HG03095 (cell line): ENCODE data around the gene VMO1.
"Not testable (repeated sequence)": the region's sequence is repeated elsewhere in the genome, so short reads cannot be mapped to it uniquely, and the experiment has no call there.

ENCODE experiments used
- ATAC-seq: cut with Tn5 transposase; IDR thresholded peaks from one replicate; pipeline ENCODE4 v1.9.1; 2021; ENCODE audit warnings: moderate library complexity; ENCODE audit not compliant: unreplicated experiment

The VMO1 gene

GRCh38 chr17:4786106-4786511 is at the start of gene VMO1:
Gene VMO1 (minus strand): TSS chr17:4786364. CDS start chr17:4786352, 12 bp downstream.
- no peak for ATAC-seq

DNA sequence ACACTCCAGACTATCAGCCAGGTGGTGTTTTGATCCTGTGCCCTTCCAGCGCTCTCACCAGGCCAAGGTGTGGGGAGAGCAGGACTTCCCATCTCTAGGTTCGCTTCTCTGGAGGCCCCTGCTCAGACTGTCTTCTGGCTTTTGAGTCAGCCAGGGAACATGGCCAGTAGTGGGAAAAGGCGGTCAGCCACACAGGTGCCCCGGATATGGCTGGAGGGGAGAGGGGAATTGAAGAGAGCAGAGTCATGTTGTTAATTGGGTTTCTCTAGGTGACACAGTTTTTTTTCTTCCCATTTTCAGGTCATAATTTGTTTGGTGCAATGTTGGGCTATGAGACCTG is 48.5 kb upstream of the VMO1 start:
- no peak for ATAC-seq

DNA sequence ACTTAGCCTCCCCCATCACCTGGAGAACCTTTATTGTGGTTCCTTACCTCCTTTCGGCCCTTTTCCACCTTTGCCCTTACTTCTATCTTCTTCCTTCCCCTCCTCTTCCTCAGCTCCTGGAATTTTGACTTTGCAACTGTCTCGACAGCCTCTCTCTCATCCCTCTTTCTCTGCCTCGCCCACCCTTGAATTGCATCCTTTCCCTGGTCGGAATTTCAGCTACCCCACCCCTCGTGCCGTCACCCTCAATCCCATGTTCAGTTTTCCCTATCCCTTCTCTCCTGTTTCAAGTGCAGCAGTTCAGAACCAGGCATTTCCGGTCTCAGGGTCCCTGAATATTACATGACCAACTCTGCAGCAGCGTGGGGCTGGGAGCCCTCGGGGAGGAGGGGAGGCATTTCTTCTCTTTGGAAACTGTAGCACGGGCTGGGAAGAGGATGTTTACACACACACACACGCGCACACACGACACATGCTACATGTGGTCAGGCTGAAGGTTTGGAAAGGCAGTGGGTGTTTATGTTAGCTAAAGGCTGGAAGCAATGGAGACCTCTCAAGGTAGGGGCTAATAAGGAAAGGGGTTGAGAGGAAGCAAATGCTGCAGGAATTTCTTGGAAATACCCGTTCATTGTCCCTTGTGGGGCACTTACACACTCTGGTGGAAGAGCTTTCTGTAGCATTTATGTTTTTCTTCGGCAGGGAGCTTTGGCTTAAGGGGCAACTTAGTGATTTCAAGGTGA is 47.9 kb upstream of the VMO1 start:
- ATAC-seq, result no peak

GRCh38 chr17:4833178-4833940 is 47.2 kb upstream of the VMO1 start, which contains the start of gene MINK1:
Gene MINK1 (plus strand): TSS chr17:4833340. CDS start chr17:4833584, 244 bp downstream.
- no peak for ATAC-seq

DNA sequence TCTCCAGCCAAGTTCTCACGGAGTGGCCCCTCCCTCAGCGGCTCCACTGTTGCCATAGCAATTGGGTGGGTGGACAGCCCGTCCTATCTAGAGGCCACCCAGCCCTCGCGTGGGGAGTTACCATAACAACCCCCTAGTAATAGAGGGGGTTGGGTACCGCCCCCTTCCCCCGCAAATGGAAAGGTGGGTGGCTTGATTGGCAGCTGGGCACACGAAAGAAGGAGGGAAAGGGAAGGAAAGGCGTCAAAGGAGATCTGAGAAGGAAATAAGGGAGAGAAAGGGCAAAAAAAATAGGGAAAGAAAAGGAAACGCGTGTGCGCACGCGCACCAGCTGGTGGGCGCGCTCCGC is 46.6 kb upstream of the VMO1 start:
- not testable (repeated sequence) for ATAC-seq

GRCh38 chr17:4827399-4827798 is 41.2 kb upstream of the VMO1 start:
- no peak for ATAC-seq

GRCh38 chr17:4823373-4824089 is 37.4 kb upstream of the VMO1 start:
- ATAC-seq, result no peak

DNA sequence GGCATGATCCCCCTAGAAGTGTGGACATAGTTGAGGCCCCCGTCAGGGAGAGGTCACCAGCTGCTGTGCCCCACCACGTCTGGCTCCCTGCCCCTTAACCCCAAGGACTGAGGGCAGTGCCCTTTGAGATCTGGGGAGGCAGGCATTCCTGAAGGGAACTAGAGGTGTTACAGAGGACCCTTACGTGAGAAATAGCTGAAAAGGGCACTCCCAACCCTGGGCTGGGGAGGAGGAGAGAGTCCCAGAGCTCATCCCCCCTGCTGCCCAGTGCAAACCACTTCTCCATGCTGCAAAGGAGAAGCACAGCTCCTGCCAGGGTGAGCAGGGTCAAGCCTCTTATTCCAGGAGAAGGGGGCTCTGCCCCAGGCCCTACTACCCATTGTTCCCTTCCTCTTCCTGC is 36.7 kb upstream of the VMO1 start:
- ATAC-seq, result no peak

DNA sequence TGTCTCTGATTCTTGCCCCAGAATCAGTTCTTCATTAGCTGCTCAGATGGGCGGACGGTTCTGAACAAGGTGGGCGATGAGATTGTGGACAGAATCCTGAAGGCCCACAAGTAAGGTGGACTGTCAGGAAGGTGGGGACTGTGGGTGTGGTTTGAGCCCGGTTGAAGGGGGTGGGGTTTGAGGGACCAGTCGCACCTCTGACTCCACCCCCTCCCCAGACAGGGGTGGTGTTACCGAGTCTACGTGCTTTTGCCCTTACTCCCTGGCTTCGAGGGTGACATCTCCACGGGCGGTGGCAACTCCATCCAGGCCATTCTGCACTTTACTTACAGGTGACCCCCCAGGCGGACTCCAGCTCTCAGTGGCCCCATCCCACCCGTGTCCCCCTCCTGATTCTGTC is 32.1 kb upstream of the VMO1 start:
- ATAC-seq, result no peak

GRCh38 chr17:4816826-4817225 is 30.7 kb upstream of the VMO1 start:
- no peak for ATAC-seq

DNA sequence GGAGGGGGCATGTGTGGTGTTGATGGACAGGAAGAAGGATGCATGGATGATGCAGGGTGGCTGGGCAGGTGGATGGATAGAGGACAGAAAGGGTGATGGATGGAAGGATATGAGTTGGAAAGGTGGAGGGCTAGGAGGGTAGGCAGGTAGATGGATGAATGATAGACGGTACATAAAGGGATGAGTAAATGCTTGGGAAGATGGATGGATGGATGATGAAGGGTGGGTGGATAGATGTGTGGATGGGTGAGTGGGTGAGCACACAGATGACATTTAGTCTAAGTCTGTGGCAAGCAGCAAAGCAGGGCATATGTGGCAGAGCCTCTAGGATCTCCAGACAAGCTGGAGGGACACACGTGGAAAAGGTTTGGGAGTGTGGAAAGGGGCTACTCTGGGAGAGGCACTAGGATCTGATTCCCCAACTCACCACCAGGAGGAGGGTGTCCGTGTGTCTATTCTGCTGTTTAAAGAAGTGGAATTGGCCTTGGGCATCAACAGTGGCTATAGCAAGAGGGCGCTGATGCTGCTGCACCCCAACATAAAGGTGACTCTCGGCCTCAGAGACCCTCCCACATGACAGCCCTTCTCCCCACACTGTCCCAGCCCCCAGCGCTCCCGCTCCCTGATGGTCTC is 29.0 kb upstream of the VMO1 start:
- no peak for ATAC-seq

GRCh38 chr17:4812690-4813089 is 26.5 kb upstream of the VMO1 start:
- no peak for ATAC-seq

- ATAC-seq, result no peak
Observed at GRCh38 chr17:4811471-4811870, 25.3 kb upstream of the VMO1 start.

DNA sequence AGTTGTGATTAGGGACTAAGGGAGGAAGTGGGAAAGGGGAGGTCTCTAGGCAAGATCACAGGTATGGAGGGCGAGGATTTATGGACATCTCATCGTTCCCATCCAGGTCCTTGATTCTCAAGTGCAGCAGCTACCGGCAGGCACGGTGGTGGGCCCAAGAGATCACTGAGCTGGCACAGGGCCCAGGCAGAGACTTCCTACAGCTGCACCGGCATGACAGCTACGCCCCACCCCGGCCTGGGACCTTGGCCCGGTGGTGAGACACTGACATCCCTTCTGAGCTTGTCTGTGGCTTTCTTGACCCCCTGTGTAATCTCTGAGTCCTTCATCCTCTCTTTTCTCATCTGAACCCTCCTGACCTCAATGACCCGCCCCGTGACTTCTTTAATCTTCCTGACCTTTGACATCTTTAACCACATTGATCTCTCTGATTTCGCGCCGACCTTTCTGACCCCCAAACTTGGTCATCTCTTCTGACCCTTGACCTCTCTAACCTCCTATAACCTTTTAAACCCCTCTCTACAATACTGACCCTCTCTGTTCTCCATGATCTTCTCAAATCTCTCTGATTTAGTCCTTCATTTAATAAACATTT is 24.6 kb upstream of the VMO1 start:
- ATAC-seq, result no peak

GRCh38 chr17:4808378-4808767 is 22.2 kb upstream of the VMO1 start:
- ATAC-seq, result no peak

DNA sequence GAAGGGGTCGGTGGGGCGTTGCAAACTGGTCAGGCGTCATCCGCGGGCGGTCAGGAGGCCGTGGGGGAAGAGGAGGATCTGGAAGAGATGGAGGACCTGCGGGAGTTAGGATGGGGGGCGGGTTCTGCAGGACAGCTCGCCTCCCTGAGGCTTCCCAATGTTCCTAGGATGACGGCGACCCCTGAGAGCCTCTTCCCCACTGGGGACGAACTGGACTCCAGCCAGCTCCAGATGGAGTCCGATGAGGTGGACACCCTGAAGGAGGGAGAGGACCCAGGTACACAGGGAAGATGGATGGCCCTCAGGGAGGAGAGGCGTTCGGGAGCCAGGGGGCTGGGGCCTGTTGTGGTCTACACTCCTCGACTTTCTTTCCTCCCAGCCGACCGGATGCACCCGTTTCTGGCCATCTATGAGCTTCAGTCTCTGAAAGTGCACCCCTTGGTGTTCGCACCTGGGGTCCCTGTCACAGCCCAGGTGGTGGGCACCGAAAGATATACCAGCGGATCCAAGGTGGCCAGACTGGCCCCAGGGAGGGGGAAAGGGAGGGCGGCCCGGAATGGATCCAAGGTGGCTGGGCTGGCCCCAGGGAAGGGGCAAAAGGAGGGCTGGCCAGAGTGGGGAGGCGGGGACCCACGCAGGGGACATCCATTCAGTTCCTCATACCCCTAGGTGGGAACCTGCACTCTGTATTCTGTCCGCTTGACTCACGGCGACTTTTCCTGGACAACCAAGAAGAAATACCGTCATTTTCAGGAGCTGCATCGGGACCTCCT is 21.6 kb upstream of the VMO1 start:
- ATAC-seq, result no peak

DNA sequence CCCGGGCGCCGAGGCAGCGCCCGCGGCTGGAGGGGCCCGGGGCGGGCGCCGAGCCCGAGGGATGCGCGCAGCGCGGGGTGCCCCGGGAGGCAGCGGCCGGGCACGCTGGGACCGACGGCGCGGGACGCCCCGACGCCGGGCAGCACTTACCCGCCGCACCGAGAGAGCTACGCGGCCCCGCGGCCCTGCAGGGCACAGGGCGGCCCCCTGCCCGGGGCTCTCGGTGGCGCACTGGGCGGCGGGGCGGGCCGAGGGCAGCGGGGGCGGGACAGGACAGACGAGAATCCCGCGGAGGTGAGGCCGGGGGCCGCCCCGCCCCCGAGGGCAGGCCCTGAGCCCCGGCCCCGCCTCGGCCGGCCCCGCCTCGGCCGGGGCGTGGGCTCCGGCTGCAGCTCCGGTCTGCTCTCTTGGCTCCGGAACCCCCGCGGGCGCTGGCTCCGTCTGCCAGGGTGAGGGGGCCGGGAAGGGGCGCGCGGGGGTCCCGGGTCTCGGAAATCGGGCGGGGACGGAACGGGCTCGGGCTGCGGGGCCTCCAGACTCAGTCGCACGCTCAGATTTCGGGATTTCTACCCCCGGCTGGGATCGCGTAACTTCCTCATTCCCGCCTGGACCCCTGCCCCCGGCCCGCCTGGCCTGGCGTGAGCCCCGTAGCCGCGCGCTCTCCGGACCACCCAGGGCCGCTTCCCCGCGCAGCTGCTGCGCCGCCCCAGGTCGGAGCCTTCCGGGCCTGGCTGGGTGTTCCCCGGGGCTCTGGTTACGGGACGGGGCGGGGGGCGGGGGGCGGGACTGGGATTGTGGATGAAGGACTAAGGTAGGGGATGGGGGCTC is 20.8 kb upstream of the VMO1 start, which contains the start of gene PLD2:
Gene PLD2, plus strand, starts transcription at position 376 of the 828 bp plus-strand sequence. CDS start 621 bp downstream, outside the sequence.
- peak; percentile 89 for ATAC-seq

- ATAC-seq, result no peak
Observed at GRCh38 chr17:4806456-4806776, 20.3 kb upstream of the VMO1 start.

DNA sequence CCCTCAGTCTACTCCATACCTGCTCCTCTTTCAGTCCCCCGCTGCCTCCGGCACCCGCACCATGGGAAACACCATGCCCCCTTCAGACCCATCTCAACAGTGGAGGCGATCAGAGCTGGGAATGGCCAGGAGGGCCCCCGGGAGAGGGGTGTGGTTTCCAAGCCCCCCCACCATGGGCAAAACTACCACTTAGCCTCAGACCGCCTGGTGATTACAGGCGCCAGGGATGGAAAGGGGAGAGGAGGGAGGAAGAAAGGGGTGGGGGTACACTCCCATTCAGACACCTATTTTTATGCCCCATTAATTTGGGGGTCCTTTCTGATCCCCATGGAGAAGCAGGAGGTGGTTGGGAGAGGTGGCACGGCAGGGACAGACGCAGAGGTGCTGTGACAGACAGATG is 16.1 kb upstream of the VMO1 start, which contains the start of gene C17orf114:
Gene C17orf114, minus strand, starts transcription at position 101 of the 400 bp plus-strand sequence.
- no peak for ATAC-seq
